HG03025 (cell line): ENCODE data around the gene SPATA20.

Experiments
- ATAC-seq: cut with Tn5 transposase; IDR thresholded peaks from one replicate; pipeline ENCODE4 v1.9.1; 2021; ENCODE audit warnings: mild to moderate bottlenecking, moderate library complexity; ENCODE audit not compliant: unreplicated experiment, low FRiP score

Gene SPATA20

DNA sequence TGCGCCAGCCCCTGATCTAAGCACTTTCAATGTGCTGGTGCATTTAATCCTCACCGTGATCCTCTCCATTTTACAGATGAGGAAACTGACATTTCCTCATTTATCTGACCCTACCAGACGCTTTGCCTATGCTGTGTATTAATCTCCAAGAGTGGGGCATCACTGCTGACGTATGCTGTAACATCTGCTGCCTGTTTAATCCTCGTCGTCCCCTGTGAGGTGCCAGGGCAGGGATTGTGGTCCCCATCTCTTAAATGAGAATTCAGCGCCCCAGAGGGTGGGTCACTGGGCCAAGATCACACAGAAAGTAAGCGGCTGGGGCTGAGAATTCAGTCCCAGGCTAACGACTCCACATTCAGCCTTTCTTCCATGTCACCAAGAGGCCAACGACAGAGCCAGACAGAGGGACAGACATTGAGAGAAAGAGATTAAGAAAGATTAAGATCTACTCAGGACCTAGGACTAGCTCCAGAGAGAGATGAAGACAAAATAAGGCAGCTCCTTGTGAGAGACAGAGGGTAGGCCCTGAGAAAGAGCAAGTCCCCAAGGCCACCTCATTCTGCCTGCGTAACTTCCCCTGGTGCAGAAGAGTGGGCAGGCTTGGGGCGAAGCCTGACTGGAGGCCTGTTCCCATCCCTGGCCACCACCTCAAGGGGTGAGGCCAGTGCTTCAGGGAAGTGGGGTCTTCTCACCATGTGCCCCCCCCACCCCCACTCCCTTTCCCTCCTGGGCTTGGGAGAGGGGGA is 27.1 kb downstream of the SPATA20 start:
- no peak for ATAC-seq

GRCh38 chr17:50575581-50576210 is 28.7 kb downstream of the SPATA20 start:
- ATAC-seq: no peak

GRCh38 chr17:50576864-50577263 is 29.9 kb downstream of the SPATA20 start:
- ATAC-seq: no peak

- ATAC-seq: no peak
Observed at GRCh38 chr17:50577451-50577954, 30.5 kb downstream of the SPATA20 start.

- ATAC-seq: no peak
Observed at GRCh38 chr17:50578173-50578572, 31.2 kb downstream of the SPATA20 start.

GRCh38 chr17:50579399-50579798 is 32.4 kb downstream of the SPATA20 start:
- no peak for ATAC-seq

DNA sequence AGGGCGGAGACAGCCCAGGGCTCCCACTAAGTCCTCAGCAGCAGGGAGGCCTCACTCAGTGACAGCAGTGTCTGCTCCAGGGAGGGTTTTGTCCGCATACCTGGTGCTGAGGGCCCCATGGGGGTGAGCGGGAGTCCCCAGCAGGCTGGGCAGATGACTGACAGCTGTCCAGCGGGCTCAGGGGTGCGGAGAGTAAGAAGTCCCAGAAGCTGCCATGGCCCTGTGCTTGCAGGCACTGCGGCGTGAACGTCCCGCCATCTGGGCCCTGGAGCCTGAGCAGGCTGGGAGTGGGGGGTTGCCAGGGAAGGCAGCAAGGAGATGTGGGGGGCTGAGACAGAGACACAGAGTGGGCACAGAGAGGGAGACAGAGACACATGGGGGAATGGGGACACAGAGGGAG is 33.7 kb downstream of the SPATA20 start:
- ATAC-seq: no peak

GRCh38 chr17:50581316-50581715 is 34.3 kb downstream of the SPATA20 start:
- no peak for ATAC-seq

- no peak for ATAC-seq
Observed at GRCh38 chr17:50582741-50583140, 35.8 kb downstream of the SPATA20 start.

GRCh38 chr17:50583641-50584040 is 36.7 kb downstream of the SPATA20 start:
- no peak for ATAC-seq

- no peak for ATAC-seq
Observed at GRCh38 chr17:50584116-50584515, 37.1 kb downstream of the SPATA20 start.

- ATAC-seq: no peak
Observed at GRCh38 chr17:50584749-50585148, 37.8 kb downstream of the SPATA20 start.

DNA sequence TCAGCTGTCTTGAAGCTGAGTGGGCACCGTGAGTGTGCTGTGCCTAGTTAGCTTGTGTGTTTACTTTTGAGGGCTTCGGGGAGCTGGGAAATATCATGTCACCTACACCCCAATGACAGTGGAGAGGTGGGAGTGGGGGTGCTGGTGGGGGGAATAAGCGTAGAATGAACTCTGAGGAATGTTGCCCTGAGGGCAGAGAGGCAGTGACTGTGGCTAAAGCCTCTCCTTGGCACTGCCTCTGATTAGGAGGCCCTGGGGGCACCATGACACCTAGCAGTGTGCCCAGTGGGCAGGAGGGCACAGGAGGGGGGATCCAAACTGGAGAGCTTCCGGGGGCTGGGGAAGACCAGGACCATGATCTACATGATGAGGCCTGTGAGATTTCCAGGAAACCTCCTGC is 38.4 kb downstream of the SPATA20 start:
- no peak for ATAC-seq

DNA sequence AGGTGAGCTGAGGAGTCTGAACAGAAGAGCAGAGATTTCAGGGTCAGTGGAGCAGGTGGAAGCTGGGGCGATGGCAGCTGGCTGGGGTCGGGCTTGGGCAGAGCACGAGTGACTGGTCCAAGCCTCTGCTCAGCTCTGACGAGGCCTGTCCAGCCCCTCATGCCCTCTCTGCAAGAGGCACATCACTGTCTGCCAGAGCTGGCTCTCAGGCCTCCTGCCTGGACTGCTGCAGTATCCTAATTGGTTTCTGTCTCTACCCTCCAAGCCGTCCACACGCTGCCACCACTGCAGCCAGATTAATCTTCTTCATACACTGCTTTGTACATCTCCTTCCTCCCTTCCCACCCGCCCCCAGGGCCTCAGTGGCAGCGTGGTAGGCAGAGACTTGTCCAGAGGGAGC is 38.9 kb downstream of the SPATA20 start:
- ATAC-seq: no peak

DNA sequence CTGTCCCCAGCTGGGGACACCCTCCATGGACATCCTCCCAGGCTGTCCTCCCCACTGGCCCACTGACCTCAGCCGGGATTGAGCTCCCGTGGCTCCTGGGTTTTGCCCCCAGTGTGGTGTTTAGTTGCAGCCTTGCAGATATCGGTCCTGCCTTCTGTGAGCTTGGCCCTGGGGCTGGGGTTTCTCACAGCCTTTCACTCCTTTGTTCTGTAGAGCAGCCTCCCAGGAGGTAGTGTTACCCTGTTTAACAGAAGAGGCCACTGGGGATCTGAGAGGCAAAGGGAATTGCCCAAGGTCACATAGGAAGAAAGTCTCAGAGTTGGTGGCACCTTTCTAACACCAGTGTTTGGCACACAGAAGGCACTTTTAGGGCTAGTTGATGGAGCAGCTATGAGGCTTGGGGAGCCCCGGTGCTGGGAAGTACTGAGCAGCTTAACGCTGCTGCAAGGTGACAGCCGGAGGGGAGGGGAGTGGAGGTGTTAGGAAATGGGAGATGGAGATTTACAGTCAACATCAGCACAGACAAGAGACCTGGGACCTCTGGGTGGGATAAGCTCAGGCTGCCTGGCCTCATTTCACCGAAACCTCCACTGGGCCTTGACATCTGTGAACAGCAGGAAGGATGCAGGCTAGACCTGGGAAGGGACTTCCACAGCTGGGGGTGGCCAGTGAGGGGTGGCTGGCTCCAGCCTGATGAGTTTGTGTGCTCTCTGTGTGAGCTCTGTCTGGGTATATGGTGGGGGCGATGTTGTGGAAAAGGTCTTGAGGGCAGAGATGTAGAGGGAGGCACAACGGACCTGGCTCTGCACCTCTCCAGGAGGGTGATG is 39.7 kb downstream of the SPATA20 start:
- no peak for ATAC-seq

DNA sequence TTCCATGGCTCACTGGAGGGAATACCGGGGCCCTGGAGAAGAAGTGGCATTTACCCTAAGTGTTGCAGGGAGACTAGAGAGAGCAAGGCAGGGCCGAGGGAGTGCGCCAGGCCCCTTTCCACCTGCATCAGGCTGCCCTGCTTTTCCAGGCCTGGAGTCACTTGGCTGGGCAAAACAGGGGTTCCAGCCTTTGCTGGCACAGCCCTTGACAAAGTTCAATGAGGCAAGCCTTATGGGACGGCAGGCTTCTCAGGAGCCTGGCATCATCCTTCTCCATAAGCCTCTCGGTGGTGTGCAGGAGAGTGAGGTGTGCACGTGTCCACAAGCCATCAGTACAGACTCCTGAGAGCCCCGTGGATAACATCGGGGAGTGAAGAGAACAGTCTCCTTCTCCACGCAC is 40.6 kb downstream of the SPATA20 start:
- ATAC-seq: no peak

GRCh38 chr17:50588391-50589049 is 41.5 kb downstream of the SPATA20 start:
- no peak for ATAC-seq

DNA sequence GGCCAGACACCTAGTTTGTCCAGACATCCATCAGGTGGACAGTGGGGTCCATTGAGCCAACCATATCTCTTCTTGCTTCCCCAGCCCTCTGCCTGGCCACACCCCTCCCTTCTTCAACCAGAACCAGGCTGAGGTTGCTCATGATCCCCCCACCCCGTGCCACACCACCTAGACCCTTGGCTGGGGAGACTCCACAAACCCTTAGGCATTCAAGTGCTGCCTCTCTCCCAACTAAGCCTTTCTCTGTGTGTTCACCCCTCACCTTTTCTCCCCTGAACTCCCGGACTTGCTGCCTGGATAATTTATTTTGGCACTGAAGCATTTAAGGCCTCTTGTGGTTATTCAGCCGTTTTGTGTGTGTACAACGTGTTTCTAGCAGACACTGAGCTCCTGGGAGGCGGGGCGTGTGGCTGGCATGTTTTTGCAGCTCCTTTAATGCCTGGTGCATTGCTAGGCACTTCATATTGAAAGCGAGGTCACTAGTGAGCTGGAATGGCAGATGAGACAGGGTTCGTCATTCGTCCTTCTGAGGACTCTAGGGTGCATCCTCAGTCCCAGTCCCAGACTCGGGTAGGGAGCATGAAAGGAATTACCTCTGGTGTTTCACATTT is 42.2 kb downstream of the SPATA20 start:
- ATAC-seq: no peak

GRCh38 chr17:50590946-50591737 is 44.2 kb downstream of the SPATA20 start:
- no peak for ATAC-seq
